Small intestine (tissue), 7 donors: Measurements from ENCODE around the gene CSNK1E. TPM values are rescaled to one million over a fixed set of nuclear protein-coding genes. Genes with fewer than 3 reads are reported as not detected.

Experiments
- DNase-seq, 2 donors: peaks; one replicate each; pipeline versions ENCODE4 v3.0.0 to v3.0.0-alpha.2; 2013
- FAIRE-seq: peaks from 2 replicates; lab custom pipeline; 2012; peaks lifted over from hg19 to GRCh38; lab: Jason Lieb, UNC
- H3K27ac ChIP-seq, 3 donors: one replicate each; pipeline ENCODE4 v1.5.1; 2013; ENCODE audit warnings: low read length in 2 of 3, mild to moderate bottlenecking in 2 of 3, control low read depth in 1 of 3, inconsistent platforms in 1 of 3, low read depth in 1 of 3, moderate library complexity in 1 of 3
- H3K27me3 ChIP-seq, 3 donors: one replicate each; pipeline ENCODE4 v1.6.1; 2013; ENCODE audit warnings: low read length in 3 of 3, inconsistent platforms in 1 of 3; ENCODE audit not compliant: control insufficient read depth in 3 of 3, insufficient read depth in 3 of 3
- H3K36me3 ChIP-seq, 3 donors: one replicate each; pipeline ENCODE4 v1.6.1; 2013; ENCODE audit warnings: low read length in 3 of 3, inconsistent platforms in 1 of 3, low read depth in 1 of 3, mild to moderate bottlenecking in 1 of 3, moderate library complexity in 1 of 3; ENCODE audit not compliant: control insufficient read depth in 3 of 3, insufficient read depth in 2 of 3
- H3K4me1 ChIP-seq, 3 donors: one replicate each; pipeline ENCODE4 v1.6.1; 2013; ENCODE audit warnings: low read length in 2 of 3, inconsistent platforms in 1 of 3, low read depth in 1 of 3, mild to moderate bottlenecking in 1 of 3, moderate library complexity in 1 of 3; ENCODE audit not compliant: control insufficient read depth in 3 of 3, insufficient read depth in 2 of 3
- H3K4me3 ChIP-seq, 3 donors: one replicate each; pipeline ENCODE4 v1.5.1; 2013; ENCODE audit warnings: low read length in 3 of 3, control low read depth in 1 of 3, inconsistent platforms in 1 of 3, low read depth in 1 of 3, mild to moderate bottlenecking in 1 of 3, moderate library complexity in 1 of 3
- H3K9me3 ChIP-seq, 2 donors: one replicate each; pipeline ENCODE4 v1.6.1; 2013; ENCODE audit warnings: low read depth in 1 of 2, low read length in 1 of 2; ENCODE audit not compliant: control insufficient read depth in 2 of 2, insufficient read depth in 1 of 2
- WGBS, 3 donors: extraction: QIAGEN DNeasy Blood & Tissue Kit; methylation state at CpG; one replicate each; pipeline ENCODE4 v1.1.7; 2013; 5-methylcytosine and 5-hydroxymethylcytosine counted together
- polyA plus RNA-seq, 4 donors: library from polyadenylated mRNA; stranded (reverse) in 3 of 4; unstranded in 1 of 4; fragments of 200-250 nt in 3 of 4; fragments of 120-200 nt in 1 of 4; gene quantifications; one replicate each; pipeline versions ENCODE4 v1.2.1 to v1.2.3, GENCODE V29; 2013
- donor health status: healthy with polysubstance abuse.
- donor health status: control.
- donor health status: control.
- donor health status: Bipolar disorder and iron deficiency.
- donor health status: healthy.

The CSNK1E gene
- polyA plus RNA-seq, 4 donors: 19.0 to 92.1 (median 46.7) TPM

GRCh38 chr22:38320605-38321402 lies 3.6 kb upstream of the CSNK1E start:
- Histone ChIP-seq H3K27me3 (no peaks in the 10 kb centered on the region), H3K4me1 (peaks cover 0 to 20% (median 0%) of the 10 kb centered on the region in 3 donors), H3K36me3 (no peaks in the 10 kb centered on the region), H3K4me3 (no peak overlapping the region), H3K27ac (no peak overlapping the region), H3K9me3 (no peaks in the 10 kb centered on the region)
- no peak for FAIRE-seq
- 76 to 88% (median 78%) methylated on average over 11 of the region's 11 CpGs for WGBS, 3 donors
- no peak for DNase-seq

- FAIRE-seq (no peak), DNase-seq (no peak)
- H3K9me3 ChIP-seq: no peaks in the 10 kb centered on the region
- H3K36me3 ChIP-seq: peaks cover 0 to 9% (median 0%) of the 10 kb centered on the region in 3 donors
- no peaks in the 10 kb centered on the region for H3K27me3 ChIP-seq
- H3K27ac ChIP-seq: peak overlapping the region; percentile 93 to 97 (median 95)
- H3K4me1 ChIP-seq: peaks cover 0 to 31% (median 2%) of the 10 kb centered on the region in 3 donors
- H3K4me3 ChIP-seq: no peak overlapping the region
- WGBS, 3 donors: 85 to 91% (median 85%) methylated on average over 14 of the region's 14 CpGs
Measured at GRCh38 chr22:38318792-38319773, 1.9 kb upstream of the CSNK1E start.

- WGBS, 3 donors: 8 to 20% (median 16%) methylated on average over 18 of the region's 18 CpGs
- FAIRE-seq (no peak), DNase-seq (peak; percentile 93 to 95)
- peaks cover 0 to 18% (median 0%) of the 10 kb centered on the region in 3 donors for H3K36me3 ChIP-seq
- H3K27me3 ChIP-seq: no peaks in the 10 kb centered on the region
- H3K4me1 ChIP-seq: peaks cover 0 to 40% (median 2%) of the 10 kb centered on the region in 3 donors
- peak overlapping the region; percentile 93 to 97 (median 95) for H3K27ac ChIP-seq
- H3K9me3 ChIP-seq: no peaks in the 10 kb centered on the region
- peak overlapping the region in 1 of 3 donors; percentile 51 for H3K4me3 ChIP-seq
Measured at GRCh38 chr22:38317995-38318715, 922 bp upstream of the CSNK1E start.

GRCh38 chr22:38316364-38317121 lies 690 bp downstream of the CSNK1E start:
- H3K27me3 ChIP-seq: no peaks in the 10 kb centered on the region

GRCh38 chr22:38315823-38316363 lies 1.3 kb downstream of the CSNK1E start:
- Histone ChIP-seq H3K27me3 (no peaks in the 10 kb centered on the region), H3K27ac (peak overlapping the region; percentile 91 to 92 (median 92)), H3K9me3 (no peaks in the 10 kb centered on the region), H3K4me3 (peak overlapping the region; percentile 61 to 79 (median 74)), H3K4me1 (peaks cover 0 to 44% (median 4%) of the 10 kb centered on the region in 3 donors), H3K36me3 (peaks cover 0 to 41% (median 0%) of the 10 kb centered on the region in 3 donors)
- DNase-seq (peak; percentile 24 to 26), FAIRE-seq (no peak)
- 7 to 8% (median 7%) methylated on average over 12 of the region's 12 CpGs for WGBS, 3 donors

More at GRCh38 chr22:38316364-38317121, 690 bp downstream of the CSNK1E start:
- FAIRE-seq: no peak
- H3K36me3 ChIP-seq: peaks cover 0 to 34% (median 0%) of the 10 kb centered on the region in 3 donors
- peak overlapping the region; percentile 61 to 79 (median 74) for H3K4me3 ChIP-seq
- WGBS, 3 donors: 1% methylated on average over 28 to 52 of the region's 52 CpGs
- H3K27ac ChIP-seq: peak overlapping the region; percentile 91 to 92 (median 92)
- no peaks in the 10 kb centered on the region for H3K9me3 ChIP-seq
- DNase-seq: peak; percentile 47 to 89
- H3K4me1 ChIP-seq: peaks cover 0 to 44% (median 2%) of the 10 kb centered on the region in 3 donors

GRCh38 chr22:38314933-38315822 lies 2.1 kb downstream of the CSNK1E start:
- Histone ChIP-seq H3K4me3 (peak overlapping the region; percentile 61 to 79 (median 74)), H3K27me3 (no peaks in the 10 kb centered on the region), H3K9me3 (no peaks in the 10 kb centered on the region), H3K36me3 (peaks cover 0 to 48% (median 0%) of the 10 kb centered on the region in 3 donors), H3K27ac (peak overlapping the region; percentile 91 to 92 (median 92)), H3K4me1 (peaks cover 0 to 51% (median 6%) of the 10 kb centered on the region in 3 donors)
- 15 to 18% (median 16%) methylated on average over 20 to 21 of the region's 21 CpGs for WGBS, 3 donors
- DNase-seq (peak; percentile 31 to 32), FAIRE-seq (no peak)
